Stomach (tissue), 9 donors: ENCODE measurements around the gene MACROH2A1. TPM values are rescaled to one million over a fixed set of nuclear protein-coding genes. Genes with fewer than 3 reads are reported as not detected.

Experiments
- DNase-seq, 2 donors: peaks; one replicate each; pipeline versions ENCODE4 v3.0.0 to v3.0.0-alpha.2; 2013 to 2019
- H3K27ac ChIP-seq, 5 donors: fragments of 200-600 bp in 4 of 5; sonication (generic) in 4 of 5; one replicate each; pipeline ENCODE4 v1.5.1; 2013 to 2019; ENCODE audit warnings: mild to moderate bottlenecking in 1 of 5, moderate library complexity in 1 of 5
- H3K27me3 ChIP-seq, 3 donors: fragments of 200-600 bp; sonication (generic); one replicate each; pipeline ENCODE4 v1.5.1; 2017 to 2019; ENCODE audit warnings: mixed run types in 1 of 3
- H3K36me3 ChIP-seq, 4 donors: fragments of 200-600 bp; sonication (generic); 1 replicate in 3 of 4; 2 replicates in 1 of 4; pipeline ENCODE4 v1.5.1; 2016 to 2019
- H3K4me1 ChIP-seq, 4 donors: fragments of 200-600 bp; sonication (generic); one replicate each; pipeline ENCODE4 v1.5.1; 2016 to 2019
- H3K4me3 ChIP-seq, 4 donors: fragments of 200-600 bp; sonication (generic) in 3 of 4; one replicate each; pipeline ENCODE4 v1.5.1; 2016 to 2019; ENCODE audit warnings: mild to moderate bottlenecking in 1 of 4
- H3K9me3 ChIP-seq, 4 donors: fragments of 200-600 bp; sonication (generic); one replicate each; pipeline ENCODE4 v1.5.1; 2016 to 2019
- CTCF ChIP-seq, 7 experiments: fragments of 450-650 bp in 4 of 7; fragments of 200-600 bp in 3 of 7; sonication (generic) in 3 of 7; IDR thresholded peaks; one replicate each; pipeline ENCODE4 v1.5.1; 2016 to 2019; ENCODE audit warnings: antibody characterized with exemption in 7 of 7, control low read depth in 2 of 7, mild to moderate bottlenecking in 1 of 7
- EP300 ChIP-seq: sonication (generic); formaldehyde crosslinking; IDR thresholded peaks from one replicate; pipeline ENCODE4 v1.6.1; 2017; ENCODE audit warnings: antibody characterized with exemption
- POLR2A ChIP-seq, 4 donors: fragments of 450-650 bp; IDR thresholded peaks; one replicate each; pipeline ENCODE4 v1.6.1; 2016; ENCODE audit warnings: antibody characterized with exemption in 4 of 4, control low read depth in 2 of 4, mild to moderate bottlenecking in 1 of 4, moderate library complexity in 1 of 4
- POLR2AphosphoS5 ChIP-seq, 3 donors: sonication (generic); formaldehyde crosslinking; IDR thresholded peaks; one replicate each; pipeline ENCODE4 v1.6.1; 2016; ENCODE audit warnings: antibody characterized with exemption in 3 of 3
- WGBS, 5 donors: extraction: QIAGEN DNeasy Blood & Tissue Kit in 3 of 5; methylation state at CpG; one replicate each; pipeline versions ENCODE4 v1.1.5 to v1.1.7; 2013 to 2018; 5-methylcytosine and 5-hydroxymethylcytosine counted together
- intact Hi-C: fragments of 100-400 bp; cut with DNase I; formaldehyde crosslinking; loops from one replicate; pipeline ENCODE4 v1.15.1; 2023; ENCODE audit warnings: low total_unique reads
- polyA plus RNA-seq, 3 donors: library from polyadenylated mRNA; stranded (reverse); fragments of 200-250 nt; gene quantifications; one replicate each; pipeline ENCODE4 v1.2.3, GENCODE V29; 2013
- total RNA-seq, 5 donors: library from RNA; depleted of rRNA; stranded (reverse); fragments of >200 nt; gene quantifications; one replicate each; pipeline versions ENCODE4 v1.1.0 to v1.2.3, GENCODE V29; 2014 to 2016
- donor health status: healthy with polysubstance abuse.
- donor health status: Bipolar disorder and iron deficiency.
- donor health status: healthy.

Gene MACROH2A1
- total and polyA plus RNA-seq, 8 donors = 77.1 to 206 (median 150) TPM

GRCh38 chr5:135446206-135446605 lies 47.2 kb upstream of the MACROH2A1 start:
- peaks cover 0 to 19% (median 8%) of the 10 kb centered on the region in 4 donors for H3K4me1 ChIP-seq
- H3K27me3 ChIP-seq = peaks cover 0 to 6% (median 0%) of the 10 kb centered on the region in 3 donors
- WGBS, 5 donors = 77 to 97% (median 92%) methylated on average over 9 of the region's 9 CpGs
- H3K4me3 ChIP-seq = no peak overlapping the region
- no peak overlapping the region for H3K27ac ChIP-seq
- no peak for DNase-seq
- H3K36me3 ChIP-seq = no peaks in the 10 kb centered on the region
- TF ChIP-seq CTCF (IDR thresholded peaks at IDR 0.05) (no peak), POLR2A (IDR thresholded peaks at IDR 0.05) (no peak), EP300 (no peak)
- intact Hi-C loops = no loop called here
- H3K9me3 ChIP-seq = no peaks in the 10 kb centered on the region

DNA sequence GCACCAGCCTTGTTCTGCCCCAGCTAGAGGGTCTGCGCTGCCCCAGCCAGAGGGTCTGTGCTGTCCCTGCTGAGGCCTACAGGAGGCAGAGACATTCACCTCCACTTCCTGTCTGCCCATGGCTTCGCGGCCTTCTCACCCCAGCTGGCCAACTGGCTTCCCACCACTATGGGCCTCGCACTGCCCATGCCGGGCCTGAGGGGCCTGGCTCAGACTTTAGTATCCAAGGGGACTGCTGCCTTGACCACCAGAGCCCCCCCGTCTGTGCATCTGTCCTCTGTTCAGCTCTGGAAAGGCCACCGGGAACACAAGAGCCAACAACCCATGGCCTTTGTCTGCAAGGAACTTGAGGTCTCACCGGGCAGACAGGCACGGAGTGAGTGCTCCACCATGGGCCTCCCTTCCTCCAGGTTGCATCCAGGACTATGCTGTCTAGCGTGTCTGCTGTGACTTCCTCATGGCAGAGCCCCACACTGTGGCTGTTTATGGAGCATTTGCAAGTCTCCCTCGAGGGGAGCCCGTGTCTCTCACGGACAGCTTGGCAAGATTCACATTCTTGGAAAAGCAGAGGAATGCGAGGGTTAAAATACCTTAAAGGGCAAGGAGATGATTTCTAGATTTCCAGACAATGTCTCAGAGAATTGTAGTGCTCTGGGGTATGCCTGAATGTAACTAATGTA lies 46.4 kb upstream of the MACROH2A1 start:
- DNase-seq = no peak
- H3K9me3 ChIP-seq = no peaks in the 10 kb centered on the region
- H3K36me3 ChIP-seq = no peaks in the 10 kb centered on the region
- H3K27ac ChIP-seq = no peak overlapping the region
- 82 to 95% (median 90%) methylated on average over 10 to 14 of the region's 14 CpGs for WGBS, 5 donors
- H3K27me3 ChIP-seq = no peaks in the 10 kb centered on the region
- H3K4me3 ChIP-seq = no peak overlapping the region
- intact Hi-C loops = no loop called here
- TF ChIP-seq POLR2AphosphoS5 (IDR thresholded peaks at IDR 0.05) (no peak), EP300 (no peak), POLR2A (IDR thresholded peaks at IDR 0.05) (no peak), CTCF (IDR thresholded peaks at IDR 0.05) (no peak)
- peaks cover 0 to 21% (median 10%) of the 10 kb centered on the region in 4 donors for H3K4me1 ChIP-seq

DNA sequence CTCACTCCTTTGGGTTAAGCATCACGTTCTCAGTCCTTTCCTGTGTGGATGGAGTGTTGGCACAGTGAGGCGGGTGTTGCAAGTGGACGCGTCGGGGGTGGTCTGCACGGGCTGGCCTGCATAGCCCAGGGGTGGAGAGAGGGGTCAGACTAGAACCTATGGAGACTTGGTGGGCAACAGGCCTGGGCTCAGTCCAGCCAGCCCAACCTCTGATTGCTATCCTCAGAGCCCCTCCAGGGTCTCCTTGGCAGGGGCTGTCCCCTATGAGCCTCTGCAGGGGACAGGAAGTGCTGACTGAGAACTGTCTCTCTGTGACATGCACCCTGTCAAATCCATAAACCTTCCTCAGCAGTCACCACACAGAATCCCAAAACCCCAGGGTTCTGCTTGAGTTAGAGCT lies 45.9 kb upstream of the MACROH2A1 start:
- no peaks in the 10 kb centered on the region for H3K27me3 ChIP-seq
- peaks cover 0 to 21% (median 10%) of the 10 kb centered on the region in 4 donors for H3K4me1 ChIP-seq
- no peak overlapping the region for H3K4me3 ChIP-seq
- H3K36me3 ChIP-seq = no peaks in the 10 kb centered on the region
- 86 to 94% (median 93%) methylated on average over 5 to 6 of the region's 6 CpGs for WGBS, 5 donors
- no peak overlapping the region for H3K27ac ChIP-seq
- no peaks in the 10 kb centered on the region for H3K9me3 ChIP-seq
- TF ChIP-seq CTCF (IDR thresholded peaks at IDR 0.05) (no peak), EP300 (no peak), POLR2AphosphoS5 (IDR thresholded peaks at IDR 0.05) (no peak), POLR2A (IDR thresholded peaks at IDR 0.05) (no peak)
- DNase-seq = no peak
- intact Hi-C loops = no loop called here

- no peaks in the 10 kb centered on the region for H3K27me3 ChIP-seq
- H3K9me3 ChIP-seq = no peaks in the 10 kb centered on the region
- DNase-seq = no peak
- TF ChIP-seq CTCF (IDR thresholded peaks at IDR 0.05) = no peak
- no peak for TF ChIP-seq EP300
- TF ChIP-seq POLR2AphosphoS5 (IDR thresholded peaks at IDR 0.05) = no peak
- no peak for TF ChIP-seq POLR2A (IDR thresholded peaks at IDR 0.05)
- H3K4me1 ChIP-seq = peaks cover 0 to 21% (median 13%) of the 10 kb centered on the region in 4 donors
- 85 to 92% (median 89%) methylated on average over 13 of the region's 13 CpGs for WGBS, 5 donors
- H3K27ac ChIP-seq = no peak overlapping the region
- intact Hi-C loops = no loop called here
- no peak overlapping the region for H3K4me3 ChIP-seq
- no peaks in the 10 kb centered on the region for H3K36me3 ChIP-seq
Measured at GRCh38 chr5:135444360-135444759, 45.3 kb upstream of the MACROH2A1 start.
